Fibroblast of mammary gland (primary cell): ENCODE data around the gene PBXIP1.
"Not testable (repeated sequence)": the region's sequence is repeated elsewhere in the genome, so short reads cannot be mapped to it uniquely, and the experiment has no call there.

ENCODE experiments used
- DNase-seq: peaks from one replicate; pipeline ENCODE4 v3.0.0-alpha.2; 2010; ENCODE audit warnings: low read depth
- H3K4me3 ChIP-seq: 2 replicates; pipeline ENCODE4 v1.5.1; 2011; ENCODE audit warnings: low read depth, mild to moderate bottlenecking, low read length, moderate library complexity; ENCODE audit not compliant: control insufficient read depth
- CTCF ChIP-seq: conservative IDR thresholded peaks from 2 replicates; pipeline ENCODE4 v1.5.1; 2011; ENCODE audit warnings: low read depth, low read length, inconsistent platforms; ENCODE audit not compliant: control insufficient read depth, insufficient read depth

The PBXIP1 gene

GRCh38 chr1:154983776-154984466 lies 28.0 kb upstream of the PBXIP1 start:
- DNase-seq, result no peak
- peak overlapping the region; percentile 99 for H3K4me3 ChIP-seq
- no peak for TF ChIP-seq CTCF

- peak within 1 kb of the TSS; percentile 99 for H3K4me3 ChIP-seq
- TF ChIP-seq CTCF, result no peak
- peak; percentile 100 for DNase-seq
These were observed 27.2 kb upstream of the PBXIP1 start, which contains the start of gene FLAD1 for GRCh38 chr1:154982897-154983648. FLAD1 (plus strand) TSS chr1:154983344; CDS start chr1:154983695, 351 bp downstream.

DNA sequence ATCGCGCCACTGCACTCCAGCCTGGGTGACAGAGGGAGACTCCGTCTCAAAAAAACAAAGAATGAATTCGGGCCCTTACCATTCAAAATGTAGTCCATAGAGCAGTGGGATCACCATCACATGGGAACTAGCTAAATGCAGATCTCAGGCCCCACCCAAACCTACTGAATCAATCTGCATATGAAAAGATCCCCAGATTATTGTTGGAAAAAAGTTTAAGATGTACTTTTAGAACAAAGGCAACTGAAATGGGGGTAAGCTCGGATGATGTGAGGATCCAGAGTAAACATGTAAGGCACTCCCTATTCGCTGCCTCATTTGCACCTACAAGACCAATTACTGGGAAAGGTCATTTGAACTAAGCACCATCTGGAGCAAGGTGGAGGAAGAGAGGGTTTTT lies 26.4 kb upstream of the PBXIP1 start:
- H3K4me3 ChIP-seq, result peak overlapping the region; percentile 99
- no peak for TF ChIP-seq CTCF
- no peak for DNase-seq

DNA sequence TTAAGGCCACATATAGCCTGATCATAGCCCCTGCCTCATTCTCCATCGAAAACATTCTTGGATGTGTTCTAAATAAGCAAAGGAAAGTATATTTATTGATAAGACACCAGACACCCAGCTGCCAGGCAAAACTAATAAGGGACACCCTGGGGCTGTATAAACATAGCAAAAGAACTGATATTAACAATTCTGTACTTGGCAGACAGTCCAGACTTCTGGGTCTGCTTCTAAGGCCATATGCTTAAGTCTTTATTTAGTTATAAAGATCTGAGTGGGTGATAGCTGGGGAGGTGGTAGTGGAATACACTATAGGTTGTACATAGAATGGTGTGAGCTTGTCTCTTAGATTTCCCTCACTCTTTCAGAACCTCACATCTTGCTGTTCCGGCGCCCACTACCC lies 22.5 kb upstream of the PBXIP1 start:
- no peak for TF ChIP-seq CTCF
- H3K4me3 ChIP-seq, result no peak overlapping the region
- no peak for DNase-seq

- H3K4me3 ChIP-seq, DNase-seq: not testable (repeated sequence)
These were observed 21.9 kb upstream of the PBXIP1 start for GRCh38 chr1:154977762-154978161.

GRCh38 chr1:154975409-154976059 lies 19.6 kb upstream of the PBXIP1 start:
- TF ChIP-seq CTCF, result no peak
- H3K4me3 ChIP-seq, result peak overlapping the region; percentile 88

More at GRCh38 chr1:154975409-154976059, 19.6 kb upstream of the PBXIP1 start:
- DNase-seq, result peak; percentile 55
